Measurements from ENCODE around the gene SH3GL2.
A peak's percentile ranks its signal among the peaks of the same experiment; 100 is the strongest.

SH3GL2 gene

DNA sequence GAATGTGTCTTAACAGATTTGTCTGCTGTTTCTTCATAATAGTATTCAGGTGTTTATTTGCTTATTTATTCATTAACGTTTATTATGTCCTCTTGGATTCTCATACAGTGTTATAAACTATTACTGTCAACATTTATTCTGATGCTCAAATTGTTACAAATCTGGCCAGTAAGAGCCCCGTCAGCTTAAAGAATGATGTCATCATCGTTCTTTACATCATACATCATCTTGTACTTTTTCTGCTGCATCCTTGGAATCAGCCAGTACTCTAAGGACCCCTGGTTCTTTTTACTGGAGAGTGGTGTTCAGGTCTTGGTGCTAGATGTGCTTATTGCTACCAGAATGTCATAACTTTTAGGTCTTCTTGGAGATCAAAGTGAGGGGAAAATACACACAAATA is 86.6 kb downstream of the SH3GL2 start:
- no peak for DNase-seq

DNA sequence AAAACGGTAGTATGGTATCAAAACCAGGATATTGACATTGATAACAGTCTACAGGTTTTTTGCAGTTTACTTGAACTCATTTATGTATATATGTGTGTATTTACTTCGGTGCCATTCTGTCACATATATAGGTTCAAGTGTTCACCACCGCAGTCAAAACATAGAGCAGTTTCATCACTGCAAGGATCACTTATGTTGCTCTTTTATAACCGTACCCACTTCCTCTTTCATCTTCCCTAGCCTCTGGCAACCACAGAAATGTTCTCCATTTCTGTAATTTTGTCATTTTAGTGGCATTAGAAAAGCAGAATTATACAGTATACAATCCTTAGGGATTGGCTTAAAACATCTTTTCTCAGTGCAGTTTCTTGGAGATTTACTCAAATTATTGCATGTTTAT is 90.3 kb downstream of the SH3GL2 start:
- no peak for DNase-seq

DNA sequence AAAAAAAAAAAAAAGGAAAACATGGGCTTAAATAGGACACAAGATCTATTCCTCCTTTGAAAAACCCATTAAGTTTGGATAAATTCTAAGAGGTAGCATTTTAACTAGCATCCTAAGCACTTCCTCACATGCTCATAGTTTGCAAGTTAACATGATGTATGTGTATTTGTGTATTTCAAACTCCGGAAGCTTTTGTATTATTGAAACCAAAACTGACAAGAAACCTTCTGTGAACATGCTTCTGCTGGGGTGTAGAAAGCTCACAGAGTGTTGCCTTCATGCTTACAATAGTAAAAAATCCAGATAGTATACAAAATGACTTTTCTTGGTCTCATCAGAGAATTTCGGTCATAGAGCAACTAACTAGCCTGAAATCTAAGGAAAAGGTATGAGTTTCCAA is 103.8 kb downstream of the SH3GL2 start:
- DNase-seq, result no peak

DNA sequence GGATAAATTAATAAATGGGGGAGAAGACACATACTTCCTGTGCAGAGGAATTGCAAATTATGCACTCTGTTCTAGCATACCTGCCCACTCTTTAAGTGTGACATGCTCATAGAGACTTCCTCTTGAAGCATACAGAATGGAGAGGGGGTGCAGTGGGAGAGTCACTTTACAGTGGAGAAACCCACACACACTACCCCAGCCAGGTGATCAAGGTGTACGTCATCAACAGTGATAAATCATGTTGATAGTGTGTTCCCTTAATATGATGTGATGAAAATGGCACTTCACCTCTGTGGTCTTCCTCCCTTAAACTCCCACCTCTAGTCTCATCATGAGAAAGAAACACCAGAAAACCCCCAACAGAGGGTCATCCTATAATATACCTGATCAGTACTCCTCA is 110.0 kb downstream of the SH3GL2 start:
- DNase-seq, result no peak

DNA sequence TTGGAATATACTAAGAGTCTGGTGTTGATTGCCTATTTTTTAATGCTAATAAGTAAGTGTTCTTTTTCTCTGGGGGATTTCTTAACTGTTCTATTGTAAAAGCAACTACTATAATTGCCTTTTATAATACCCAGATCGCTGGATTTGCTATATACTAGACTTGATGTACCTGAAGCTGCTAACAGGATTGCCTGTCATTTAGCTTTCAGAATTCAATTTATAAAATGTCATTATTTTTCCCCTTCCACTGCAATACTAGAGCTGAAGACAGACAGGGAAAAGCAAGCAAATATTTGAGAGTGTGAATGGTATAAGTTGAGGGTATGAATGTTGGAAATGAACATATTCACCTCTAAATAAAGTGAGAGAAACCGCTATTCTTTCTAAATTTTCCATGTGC is 115.5 kb downstream of the SH3GL2 start:
- no peak for DNase-seq

DNA sequence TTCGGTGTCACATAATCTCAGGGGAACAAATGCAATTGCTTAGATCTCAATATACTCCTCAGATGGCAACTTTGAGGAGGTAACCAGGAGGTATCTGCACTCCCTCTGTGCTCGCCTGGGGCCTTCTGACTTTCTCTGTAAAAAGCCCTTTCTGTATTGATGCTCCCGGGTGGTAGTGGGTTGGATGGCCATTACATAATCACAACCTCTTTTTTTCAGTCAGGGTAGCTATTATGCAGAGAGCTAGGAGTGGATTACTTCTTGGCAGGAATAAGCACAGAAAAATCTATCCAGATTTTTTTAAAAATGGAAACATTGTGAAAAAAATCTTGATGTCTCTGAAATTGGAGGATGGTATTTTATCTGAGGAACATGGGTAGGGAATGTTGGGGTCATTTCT is 116.6 kb downstream of the SH3GL2 start:
- DNase-seq, result no peak

DNA sequence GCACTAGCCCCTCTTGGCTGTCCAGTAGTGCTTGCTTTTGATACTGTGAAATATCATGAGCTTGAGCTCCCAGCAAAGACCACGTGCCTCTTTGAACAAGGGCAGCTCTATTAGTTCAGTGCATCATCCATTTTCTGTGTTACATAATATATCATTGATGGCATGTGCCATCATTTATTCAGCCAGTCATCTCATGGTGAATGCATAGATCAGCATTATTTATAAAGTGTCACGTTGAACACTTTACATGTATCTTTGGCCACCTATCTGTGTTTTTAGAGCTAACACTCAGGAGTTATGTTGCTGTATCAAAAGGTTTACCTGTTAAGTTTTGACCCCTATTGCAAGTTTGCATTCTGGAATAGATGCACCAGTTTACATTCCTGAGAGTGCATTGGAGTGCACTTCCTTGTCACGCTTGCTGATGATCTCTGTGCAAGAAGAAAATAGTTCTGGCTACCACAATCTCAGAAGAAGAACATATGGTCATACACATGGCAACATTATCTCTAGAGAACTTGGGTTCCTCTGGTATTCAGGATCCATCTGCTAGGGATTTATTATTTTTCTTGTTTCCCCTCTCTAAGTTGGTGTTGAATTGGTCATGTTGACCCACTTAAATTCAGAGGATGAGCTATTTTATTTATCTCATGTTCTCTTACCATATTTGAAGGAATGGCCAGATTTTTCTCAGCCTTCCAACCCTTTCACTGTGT is 120.9 kb downstream of the SH3GL2 start:
- no peak for DNase-seq

DNA sequence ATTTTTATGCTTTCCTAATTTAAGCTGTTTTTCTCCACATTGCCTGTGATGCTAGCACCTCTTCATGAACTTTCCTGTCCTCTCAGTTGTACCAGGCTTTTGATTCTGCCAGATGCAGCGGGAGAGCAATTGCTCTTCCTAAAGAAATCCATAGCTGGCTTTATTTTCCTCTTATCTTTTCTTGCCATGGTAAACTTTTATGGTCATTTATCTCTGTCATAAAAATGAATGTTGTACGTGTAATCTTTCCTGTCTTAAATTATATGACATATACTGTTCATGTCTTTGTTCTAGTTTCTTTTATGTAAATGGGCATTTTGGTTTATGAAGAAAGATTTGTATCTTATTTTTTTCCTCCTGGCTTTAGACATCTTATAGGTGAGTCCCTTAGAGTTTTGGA is 127.5 kb downstream of the SH3GL2 start:
- DNase-seq, result no peak

DNA sequence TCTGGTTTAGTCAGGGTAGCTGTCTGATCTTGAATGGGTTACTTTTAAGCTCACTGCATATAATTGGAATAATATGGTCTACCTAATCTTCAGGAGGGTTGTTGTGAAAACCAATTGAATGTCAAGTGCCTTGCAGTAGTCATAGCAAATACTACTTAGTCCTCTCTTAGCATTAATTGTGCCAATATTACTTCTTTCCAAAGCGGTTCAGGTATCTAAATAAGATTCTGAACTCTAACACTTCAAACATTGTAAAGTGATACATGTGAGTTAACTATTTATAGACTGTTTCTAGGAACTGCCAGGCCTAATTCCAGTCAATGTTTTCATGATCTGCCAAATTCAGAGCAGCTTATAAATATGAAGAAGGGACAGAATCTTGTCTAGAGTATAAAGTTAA is 140.2 kb downstream of the SH3GL2 start:
- no peak for DNase-seq

DNA sequence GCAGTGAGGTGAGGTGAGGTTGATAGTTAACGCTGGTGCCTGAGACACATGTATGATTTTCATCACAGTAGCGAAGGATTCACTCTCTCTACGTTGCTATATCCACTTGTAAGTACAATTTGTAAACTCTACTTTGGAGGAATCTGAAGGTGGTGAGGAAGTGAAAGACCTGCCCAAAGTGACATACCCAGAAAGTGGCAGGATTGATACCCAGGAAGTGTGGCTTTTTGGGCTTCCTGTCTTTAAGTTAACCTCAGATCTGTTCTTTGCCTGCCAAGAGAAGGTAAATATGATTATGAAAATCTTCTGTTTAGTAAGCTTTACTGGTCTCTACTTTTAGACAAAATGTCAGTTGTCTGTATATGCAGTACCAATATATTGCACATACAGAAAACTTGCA is 143.1 kb downstream of the SH3GL2 start:
- DNase-seq, result no peak

DNA sequence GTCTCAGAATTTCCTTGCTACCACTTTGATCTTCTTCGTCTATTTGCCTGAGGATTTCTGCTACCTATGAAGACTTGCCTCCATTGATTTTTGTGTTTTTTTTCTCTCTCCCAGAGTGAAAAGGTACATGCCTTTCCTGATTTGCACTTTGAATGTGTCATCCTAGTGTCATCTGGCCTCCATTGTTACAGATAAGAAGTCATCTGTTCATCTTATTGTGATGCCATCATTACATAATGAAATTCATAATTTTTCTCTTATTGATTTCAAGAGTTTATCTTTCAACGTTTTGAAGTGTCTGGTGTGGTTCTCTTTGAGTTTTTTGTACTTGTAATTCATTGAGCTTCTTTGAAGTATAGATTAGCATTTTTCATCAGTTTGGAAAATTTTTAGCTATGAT is 144.8 kb downstream of the SH3GL2 start:
- DNase-seq, result no peak

DNA sequence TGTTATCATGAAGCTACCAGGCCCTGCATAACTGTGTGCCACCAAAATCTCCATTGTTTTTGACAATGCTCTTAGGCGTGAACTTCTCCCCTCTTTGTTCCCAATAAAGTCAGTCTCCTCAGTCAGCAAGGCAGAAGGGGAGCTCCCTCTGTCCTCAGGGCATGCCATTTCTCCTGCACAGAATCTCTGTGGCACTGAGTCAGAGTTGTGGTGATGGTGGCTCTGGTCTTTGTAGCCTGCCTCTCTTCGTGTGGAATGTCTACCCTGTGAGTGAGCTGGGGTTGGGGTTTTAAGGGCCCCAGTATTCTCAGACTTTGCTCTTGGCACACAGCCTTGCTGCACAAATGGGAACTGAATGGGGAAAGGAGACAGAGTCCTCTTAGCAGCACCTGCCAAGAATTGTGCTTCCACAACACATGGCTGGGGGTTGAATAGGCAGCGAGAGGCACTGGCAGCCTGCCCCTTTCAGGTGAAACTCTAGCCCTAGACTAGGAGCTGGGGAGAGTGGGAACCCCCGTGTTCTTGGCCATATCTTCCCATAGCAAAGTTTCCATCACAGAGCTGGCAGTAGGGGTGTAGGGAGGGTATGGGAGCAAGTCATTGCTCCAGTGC is 146.6 kb downstream of the SH3GL2 start:
- DNase-seq, result no peak

DNA sequence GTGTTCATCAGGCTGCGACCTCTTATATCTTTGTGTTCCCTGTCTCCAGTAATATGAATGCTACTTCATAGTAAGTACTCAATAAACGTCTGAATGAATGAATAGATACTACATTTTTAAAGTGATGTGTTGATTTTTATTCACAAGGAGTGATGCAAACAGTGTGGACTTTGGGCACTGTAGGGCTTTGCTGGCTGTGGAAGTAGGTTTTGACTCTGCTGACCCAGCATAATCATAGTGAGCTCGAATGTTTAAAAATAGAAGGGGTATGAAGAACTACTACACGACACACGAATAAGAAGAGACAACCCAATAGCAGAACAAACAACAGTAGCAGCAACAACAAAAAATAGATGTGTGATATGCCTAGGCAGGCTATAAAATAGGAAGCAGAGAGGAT is 147.4 kb downstream of the SH3GL2 start:
- no peak for DNase-seq

DNA sequence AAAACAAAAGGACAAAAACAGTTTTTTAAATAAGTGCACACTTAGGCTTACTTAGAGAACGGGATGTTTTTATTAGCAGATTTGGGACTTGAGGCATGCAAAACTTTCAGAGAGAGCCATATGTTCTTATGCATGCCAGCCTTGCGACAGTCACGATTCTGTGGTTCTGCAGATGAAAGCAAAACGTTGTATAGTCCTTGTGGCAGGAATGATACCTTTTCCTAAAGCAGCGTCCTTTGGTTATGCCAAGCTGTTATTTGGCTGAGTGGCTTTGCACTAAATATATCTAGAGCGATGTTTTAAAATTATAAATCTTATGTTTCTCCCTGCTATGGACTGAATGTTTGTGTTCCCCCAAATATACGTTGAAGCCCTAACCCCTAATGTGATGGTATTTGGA is 152.0 kb downstream of the SH3GL2 start:
- DNase-seq, result no peak

DNA sequence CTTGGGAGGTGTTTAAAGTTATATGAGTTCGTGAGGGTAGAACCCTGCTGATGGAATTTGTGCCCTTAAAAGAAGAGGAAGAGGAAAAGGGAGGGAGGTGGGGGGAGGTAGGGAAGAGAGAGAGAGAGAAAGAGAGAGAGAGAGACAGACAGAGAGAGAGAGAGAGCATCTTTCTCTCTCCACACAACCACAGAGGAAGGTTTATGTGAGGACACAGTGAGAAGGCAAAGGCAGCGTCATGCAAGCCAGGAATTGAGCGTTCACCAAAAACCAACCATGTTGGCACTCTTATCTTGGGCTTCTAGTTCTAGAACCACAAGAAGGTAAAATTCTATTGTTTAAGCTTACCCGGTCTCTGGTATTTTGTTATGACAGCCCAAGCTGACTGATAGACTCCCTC is 152.4 kb downstream of the SH3GL2 start:
- DNase-seq, result no peak

DNA sequence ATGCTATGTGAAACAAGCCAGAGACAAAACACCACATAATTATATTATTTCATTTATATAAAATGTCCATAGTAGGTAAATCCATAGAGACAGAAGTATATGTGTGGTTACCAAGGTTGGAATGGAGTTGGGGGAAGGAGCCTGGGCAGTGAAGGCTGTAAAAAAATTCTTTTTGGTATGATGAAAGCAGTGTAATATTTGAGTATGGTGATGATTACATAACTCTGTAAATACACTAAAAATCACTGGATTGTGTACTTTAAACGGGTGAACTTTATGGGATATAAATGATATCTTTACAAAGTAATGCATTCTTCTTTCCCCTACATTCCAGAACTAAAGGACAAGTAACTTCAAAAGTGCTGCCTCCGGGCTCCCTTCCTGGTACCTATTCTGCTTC is 155.8 kb downstream of the SH3GL2 start:
- DNase-seq, result no peak

DNA sequence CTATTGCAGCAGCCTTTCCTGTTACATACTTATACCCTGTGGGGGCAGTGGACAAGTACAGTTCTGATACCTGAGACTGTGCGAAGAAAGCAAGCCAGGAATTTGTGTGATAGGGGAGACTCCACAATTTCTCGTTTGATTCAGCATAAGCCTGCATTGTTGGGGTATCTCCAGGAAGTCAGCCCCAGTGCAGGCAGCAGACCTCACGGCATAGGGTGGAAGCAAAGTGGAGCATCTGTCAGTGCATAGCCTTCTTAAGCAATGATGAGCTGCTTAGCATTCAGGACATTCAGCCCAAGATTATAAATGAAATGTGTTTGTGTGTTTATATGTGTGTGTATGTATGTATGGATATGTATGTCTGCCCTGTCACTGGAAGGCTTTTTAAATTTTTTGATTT is 157.0 kb downstream of the SH3GL2 start:
- no peak for DNase-seq

DNA sequence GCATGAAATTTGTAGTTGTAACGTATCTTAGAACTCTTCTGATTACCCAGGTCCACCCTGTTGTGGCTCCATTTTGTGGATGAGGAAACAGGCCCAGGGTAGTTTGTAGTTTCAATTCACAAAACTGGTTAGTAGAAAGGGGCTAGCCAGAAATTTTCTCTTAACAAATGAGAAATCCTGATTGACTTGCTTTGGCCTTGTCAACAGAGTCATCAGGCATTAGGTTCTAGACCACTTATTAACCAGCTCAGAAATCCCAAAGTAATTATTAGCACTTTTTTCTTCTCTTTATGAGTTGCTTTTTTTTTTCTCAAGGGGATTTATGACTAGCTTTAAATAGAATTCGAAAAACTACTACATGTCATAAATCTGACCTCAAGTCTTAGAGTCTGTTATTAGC is 160.2 kb downstream of the SH3GL2 start:
- DNase-seq, result no peak

DNA sequence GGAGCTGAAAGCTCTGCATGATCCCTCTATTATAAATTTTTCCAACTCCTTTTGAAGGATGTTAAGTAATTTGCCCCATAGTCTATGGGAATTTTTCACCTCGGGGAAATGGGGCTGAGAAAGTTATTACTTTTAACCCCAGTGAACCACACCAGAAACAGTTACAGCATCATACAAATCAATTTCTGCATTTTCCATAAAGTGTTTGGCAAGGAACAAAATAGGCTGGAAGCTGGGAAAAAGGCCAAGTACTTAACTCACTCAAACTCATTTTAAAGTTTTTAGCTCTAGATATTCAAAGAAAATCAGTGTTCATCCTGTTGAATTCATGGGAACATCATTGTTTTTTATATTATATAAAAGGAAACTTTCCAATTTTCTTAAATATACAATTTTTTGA is 160.9 kb downstream of the SH3GL2 start:
- no peak for DNase-seq

DNA sequence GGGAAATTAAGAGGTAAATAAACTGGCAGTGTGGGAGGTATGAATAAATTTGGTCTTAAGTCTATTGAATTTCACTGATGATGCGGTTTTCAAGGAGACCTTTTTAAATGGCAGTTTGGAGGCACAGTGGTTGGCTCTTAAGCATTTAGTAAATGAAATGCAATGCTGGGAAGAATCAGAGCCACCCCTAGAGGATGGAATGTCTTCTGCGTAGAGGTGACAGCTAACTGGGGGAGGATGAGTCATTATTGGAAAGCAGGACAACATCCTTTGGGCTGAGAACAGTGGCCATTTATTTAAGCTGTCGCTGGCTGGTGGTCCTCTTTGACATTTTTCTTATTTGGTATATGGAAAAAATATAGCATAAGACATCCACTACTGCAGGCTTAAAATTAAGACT is 163.2 kb downstream of the SH3GL2 start:
- no peak for DNase-seq

DNA sequence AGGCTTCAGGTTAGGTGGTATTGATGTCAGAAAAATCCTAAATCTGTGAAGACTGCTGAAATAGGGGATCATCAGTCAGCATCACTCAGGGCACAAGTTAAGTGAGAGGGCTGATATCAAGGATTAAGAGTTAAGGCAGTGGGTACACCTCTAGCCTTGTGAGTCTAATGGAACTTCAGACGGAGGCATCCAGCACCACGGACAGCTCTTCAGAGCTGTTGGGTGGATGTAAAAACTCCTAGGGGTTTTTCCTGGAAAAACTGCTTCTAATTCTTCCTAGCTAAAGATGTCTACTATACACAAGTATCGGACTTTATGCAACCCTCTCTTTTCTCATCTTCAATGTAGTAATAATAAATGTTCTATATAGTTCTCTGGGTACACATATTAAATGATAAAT is 165.9 kb downstream of the SH3GL2 start:
- peak; percentile 22 for DNase-seq

DNA sequence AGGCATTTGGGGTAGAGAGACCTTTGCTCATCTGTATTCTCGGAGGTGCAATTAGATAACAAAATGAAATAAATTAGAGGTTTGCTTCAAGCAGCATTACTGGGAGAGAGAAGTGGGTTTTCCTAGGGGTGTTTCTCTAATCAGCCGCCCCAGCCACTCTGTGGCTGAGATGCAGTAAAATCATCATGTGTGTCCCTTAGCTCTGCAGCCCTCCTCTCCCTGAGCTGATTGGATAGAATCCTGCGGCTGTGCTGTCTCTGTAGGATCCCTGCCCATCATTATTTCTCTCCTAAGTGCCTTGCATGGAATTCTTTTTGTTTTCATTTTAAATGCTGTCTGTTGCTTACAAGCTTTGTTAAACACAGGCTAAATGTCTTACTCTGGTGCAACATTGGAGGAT is 171.4 kb downstream of the SH3GL2 start:
- no peak for DNase-seq

DNA sequence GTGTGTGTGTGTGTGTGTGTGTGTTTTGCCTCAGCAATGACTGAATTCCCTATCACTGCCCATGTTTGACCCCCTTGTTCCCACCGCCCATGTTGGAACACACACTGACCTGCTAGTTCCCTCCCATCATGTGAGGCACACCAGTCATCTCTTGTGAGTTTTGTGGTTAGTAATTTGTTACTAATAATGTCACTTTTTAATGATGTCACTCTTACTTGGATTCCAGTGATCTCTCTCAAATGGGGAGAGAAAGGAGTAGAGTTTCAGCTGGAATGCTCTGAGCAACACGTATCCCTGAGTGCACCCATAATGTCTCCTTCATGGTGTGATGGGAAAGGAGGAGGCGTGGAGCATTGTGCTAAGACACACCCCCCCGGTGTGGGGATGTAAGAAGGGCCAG is 172.6 kb downstream of the SH3GL2 start:
- DNase-seq, result no peak

DNA sequence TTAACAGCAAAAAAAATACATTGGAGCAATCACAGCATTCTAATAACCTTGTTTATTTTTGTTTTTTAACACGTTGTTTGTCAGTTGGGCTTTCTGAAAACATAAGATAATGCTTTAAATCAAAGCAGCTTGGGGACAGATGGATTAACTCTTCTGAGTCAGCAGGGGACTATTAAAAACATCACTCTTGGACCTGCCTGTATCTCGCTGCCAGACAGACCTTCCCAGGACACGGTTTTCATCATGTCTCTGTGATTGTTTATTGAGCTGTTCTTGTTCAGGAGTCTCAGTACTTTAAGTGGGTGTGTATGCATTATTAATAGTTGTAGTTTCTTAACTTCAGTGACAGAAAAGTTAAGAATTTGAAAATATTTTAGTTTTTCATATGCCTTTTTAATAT is 173.2 kb downstream of the SH3GL2 start:
- DNase-seq, result no peak

DNA sequence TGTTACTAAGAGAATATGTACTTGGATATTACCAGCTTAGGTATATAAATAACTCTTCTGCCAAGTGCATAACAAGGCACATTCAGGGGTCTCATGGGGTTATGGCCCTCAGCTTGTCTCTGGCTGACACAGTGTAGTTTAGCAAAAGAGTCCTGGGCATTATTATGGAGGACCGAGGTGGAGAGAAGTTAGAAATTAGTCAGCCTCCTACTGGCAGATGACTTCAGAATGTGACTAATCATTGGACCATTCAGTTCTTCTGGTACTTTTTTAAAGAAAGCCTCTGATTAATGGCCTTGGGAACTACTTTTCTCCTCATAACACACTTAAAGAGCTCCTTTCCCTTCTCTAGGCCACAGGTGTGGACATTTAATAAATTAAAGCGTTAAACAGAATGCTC is 178.9 kb downstream of the SH3GL2 start:
- DNase-seq, result no peak

Measured in hematopoietic multipotent progenitor cell treated with erythropoietin and hydrocortisone succinate and interleukin-3 and kit ligand, for 6 days (in vitro differentiated cells).